ENCODE measurements around the gene PIN1. TPM values are rescaled to one million over a fixed set of nuclear protein-coding genes. Genes with fewer than 3 reads are reported as not detected.
A peak's percentile ranks its signal among the peaks of the same experiment; 100 is the strongest.

PIN1 gene
- total and polyA plus RNA-seq, 2 of the 8 experiments (the other 6 are each of a cell fraction or from before 2014, with no cell fraction given) = 78.3 to 90.8 TPM

- Histone ChIP-seq H3K56ac (replicated peaks; ENCODE audit: insufficient read length, low read depth, low read length) (peak overlapping the region; percentile 12), H3K4me1 (replicated peaks in 1 of 4; ENCODE audit: control insufficient read depth in 3 of 4, insufficient read depth in 4 of 4, low read length in 3 of 4) (peaks cover 0 to 4% (median 1%) of the 10 kb centered on the region in 4 experiments; a peak in 3 of 7 replicates), H3K4me2 (ENCODE audit: insufficient read depth in 1 of 2, low read depth in 2 of 2, low read length in 2 of 2) (peak overlapping the region; percentile 72 to 88), H3K23me2 (ENCODE audit: low read depth, low read length) (peaks cover 6% of the 10 kb centered on the region; the same call in 1 of the 2 replicates), H4K8ac (ENCODE audit: extremely low read depth, insufficient read depth, low read length) (peak overlapping the region; percentile 78; the same call in 1 of the 2 replicates), H2BK15ac (ENCODE audit: low read length) (no peak overlapping the region), H2BK120ac (replicated peaks; ENCODE audit: low read depth, low read length) (no peak overlapping the region), H4K20me1 (replicated peaks in 1 of 2; ENCODE audit: control insufficient read depth in 1 of 2, insufficient read depth in 2 of 2, low read length in 2 of 2) (peaks cover 1 to 16% of the 10 kb centered on the region in 2 experiments), H4K5ac (ENCODE audit: insufficient read length, low read depth, low read length) (no peak overlapping the region), H2AK5ac (ENCODE audit: low read depth, low read length) (no peak overlapping the region), H3K4ac (replicated peaks; ENCODE audit: insufficient read length, low read depth, low read length) (no peak overlapping the region), H2BK12ac (ENCODE audit: low read depth, low read length) (no peak overlapping the region), H3K27ac (ENCODE audit: low read depth, low read length) (0 out of 2 replicates have a peak overlapping the region, but pooled peaks have one; percentile 65), H2AFZ (ENCODE audit: low read length) (no peak overlapping the region), H3K9me3 (ENCODE audit: insufficient read depth in 2 of 2, low read depth in 1 of 2, low read length in 1 of 2) (no peaks in the 10 kb centered on the region), H3K36me3 (ENCODE audit: control insufficient read depth in 2 of 4, insufficient read depth in 4 of 4, low read length in 3 of 4) (peaks cover 0 to 12% (median 4%) of the 10 kb centered on the region in 4 experiments; a peak in 4 of 8 replicates), H3K23ac (ENCODE audit: insufficient read length) (no peak overlapping the region), H3K18ac (ENCODE audit: extremely low read depth, low read length) (no peak overlapping the region; the same call in 1 of the 2 replicates), H3K79me1 (ENCODE audit: low read depth, low read length) (peaks cover 14% of the 10 kb centered on the region), H3K79me2 (ENCODE audit: control insufficient read depth in 1 of 2, insufficient read depth in 2 of 2, low read length in 2 of 2) (peaks cover 5 to 15% of the 10 kb centered on the region in 2 experiments), H3K27me3 (replicated peaks in 1 of 4; ENCODE audit: control insufficient read depth in 3 of 4, extremely low read depth in 1 of 4, insufficient read depth in 3 of 4, low read length in 3 of 4) (no peaks in the 10 kb centered on the region), H3K14ac (ENCODE audit: insufficient read length) (no peak overlapping the region), H4K91ac (replicated peaks; ENCODE audit: insufficient read length, low read length) (no peak overlapping the region), H3K4me3 (ENCODE audit: extremely low read depth in 1 of 4, insufficient read depth in 2 of 4, low read depth in 3 of 4, low read length in 4 of 4) (peak overlapping the region; percentile 64 to 84 (median 74)), H2BK5ac (ENCODE audit: low read depth, low read length) (no peak overlapping the region), H2BK20ac (ENCODE audit: low read length) (no peak overlapping the region), H3K9ac (replicated peaks in 1 of 4; ENCODE audit: extremely low read depth in 1 of 4, low read depth in 3 of 4, low read length in 3 of 4) (peak overlapping the region; percentile 71 to 94 (median 76))
- FAIRE-seq (no peak), DNase-seq (ENCODE audit: low read depth in 1 of 2, low spot score in 2 of 2) (no peak)
- ChIA-PET CTCF (ENCODE audit: partially characterized antibody) (interaction anchor here (0.6 to 1.4 kb wide), 3 partner anchors 12 to 313 kb away, joined by 3 to 5 read pairs (median 3); no protein-coding TSS in a partner anchor), POLR2A (ENCODE audit: partially characterized antibody) (interaction anchor here (1.0 to 2.1 kb wide), 4 partner anchors 10 to 217 kb away, joined by 3 to 6 read pairs (median 3); no protein-coding TSS in a partner anchor)
- WGBS, 2 experiments (ENCODE audit: extremely low coverage in 1 of 2, insufficient coverage in 1 of 2, insufficient read length in 1 of 2, insufficient replicate concordance in 2 of 2, low coverage in 1 of 2, low lambda C conversion rate in 2 of 2, missing lambda C conversion rate in 1 of 2) = 16% methylated on average over 14 of the region's 28 CpGs; no CpG with 5 or more reads in 1 of the 2 experiments
- TF ChIP-seq CTCF (IDR thresholded peaks at IDR 0.05; ENCODE audit: control extremely low read depth in 1 of 3, insufficient read depth in 1 of 3, low read depth in 1 of 3, low read length in 3 of 3) (no peak), FOSL1 (IDR thresholded peaks at IDR 0.05; ENCODE audit: insufficient read depth, low read depth, low read length) (no peak), KDM5A (IDR thresholded peaks at IDR 0.05; ENCODE audit: low read length) (peak; percentile 59; the same call in 1 of the 2 replicates), POU5F1 (IDR thresholded peaks at IDR 0.05; ENCODE audit: low read depth, low read length) (no peak), HDAC6 (IDR thresholded peaks at IDR 0.05; ENCODE audit: low read depth, low read length) (no peak)
These were observed 410 bp downstream of the PIN1 start for GRCh38 chr19:9835507-9835949.
